SK-N-SH treated with all-trans-retinoic acid at 6 μM for 48 hours (cell line): Measurements from ENCODE around the gene ZFHX2.
A peak's percentile ranks its signal among the peaks of the same experiment; 100 is the strongest.

Source experiments
- ATAC-seq: fragments of 200-7000 bp; cut with Tn5 transposase; 3 replicates; pipeline ENCODE4 v1.9.1; 2020; ENCODE audit warnings: mild to moderate bottlenecking, moderate library complexity
- ARNTL ChIP-seq: fragments of 450-650 bp; formaldehyde crosslinking; IDR thresholded peaks from 2 replicates; pipeline ENCODE4 v1.5.0; 2020; ENCODE audit warnings: low read depth, mild to moderate bottlenecking, moderate library complexity, borderline replicate concordance
- BACH2 ChIP-seq: fragments of 250-450 bp; sonication (Bioruptor Pico); IDR thresholded peaks from 2 replicates; pipeline ENCODE4 v1.9.0; 2021; ENCODE audit warnings: mild to moderate bottlenecking, borderline replicate concordance
- CREB5 ChIP-seq: fragments of 250-450 bp; sonication (Bioruptor Pico); IDR thresholded peaks from 2 replicates; pipeline ENCODE4 v1.5.1; 2020; ENCODE audit warnings: low read depth, mild to moderate bottlenecking, moderate library complexity
- CSDC2 ChIP-seq: fragments of 250-450 bp; sonication (Bioruptor Pico); IDR thresholded peaks from 2 replicates; pipeline ENCODE4 v1.5.0; 2020; ENCODE audit warnings: mild to moderate bottlenecking, moderate library complexity
- ESRRG ChIP-seq: fragments of 250-450 bp; sonication (Bioruptor Pico); IDR thresholded peaks from 2 replicates; pipeline ENCODE4 v1.6.1; 2021; ENCODE audit warnings: mild to moderate bottlenecking
- GLIS3 ChIP-seq: fragments of 250-450 bp; sonication (Bioruptor Pico); IDR thresholded peaks from 2 replicates; pipeline ENCODE4 v1.5.0; 2020; ENCODE audit warnings: mild to moderate bottlenecking, moderate library complexity
- ISL1 ChIP-seq: fragments of 250-450 bp; sonication (Bioruptor Pico); IDR thresholded peaks from 2 replicates; pipeline ENCODE4 v2.1.2; 2022; ENCODE audit warnings: mild to moderate bottlenecking, moderate library complexity
- OSR1 ChIP-seq: fragments of 250-450 bp; sonication (Bioruptor Pico); IDR thresholded peaks from 2 replicates; pipeline ENCODE4 v1.8.0; 2022; ENCODE audit warnings: moderate library complexity, mild to moderate bottlenecking, inconsistent platforms
- POU6F1 ChIP-seq: fragments of 250-450 bp; sonication (Bioruptor Pico); IDR thresholded peaks from 2 replicates; pipeline ENCODE4 v1.8.0; 2021; ENCODE audit warnings: low read depth, mild to moderate bottlenecking, moderate library complexity, borderline replicate concordance
- PPARA ChIP-seq: fragments of 250-450 bp; sonication (Bioruptor Pico); IDR thresholded peaks from 2 replicates; pipeline ENCODE4 v1.5.0; 2020; ENCODE audit warnings: mild to moderate bottlenecking, borderline replicate concordance
- RARB ChIP-seq: fragments of 250-450 bp; sonication (Bioruptor Pico); IDR thresholded peaks from 2 replicates; pipeline ENCODE4 v1.8.0; 2021; ENCODE audit warnings: mild to moderate bottlenecking, moderate library complexity
- SNAI2 ChIP-seq: fragments of 250-450 bp; sonication (Bioruptor Pico); IDR thresholded peaks from 2 replicates; pipeline ENCODE4 v1.5.0; 2020; ENCODE audit warnings: mild to moderate bottlenecking, moderate library complexity
- TCF4 ChIP-seq: fragments of 250-450 bp; sonication (Bioruptor Pico); IDR thresholded peaks from 2 replicates; pipeline ENCODE4 v1.8.0; 2021; ENCODE audit warnings: mild to moderate bottlenecking, moderate library complexity, borderline replicate concordance
- TOX ChIP-seq: fragments of 250-450 bp; sonication (Bioruptor Pico); IDR thresholded peaks from 2 replicates; pipeline ENCODE4 v1.8.0; 2021; ENCODE audit warnings: mild to moderate bottlenecking, moderate library complexity, borderline replicate concordance
- ZC3H10 ChIP-seq: fragments of 250-450 bp; sonication (Bioruptor Pico); IDR thresholded peaks from 2 replicates; pipeline ENCODE4 v1.5.1; 2021; ENCODE audit warnings: mild to moderate bottlenecking, moderate library complexity
- ZFP3 ChIP-seq: fragments of 250-450 bp; sonication (Bioruptor Pico); IDR thresholded peaks from 2 replicates; pipeline ENCODE4 v1.5.0; 2020; ENCODE audit warnings: mild to moderate bottlenecking, moderate library complexity
- ZFP30 ChIP-seq: fragments of 450-650 bp; formaldehyde crosslinking; IDR thresholded peaks from 2 replicates; pipeline ENCODE4 v1.5.0; 2022; ENCODE audit warnings: mild to moderate bottlenecking, moderate library complexity
- ZNF565 ChIP-seq: fragments of 450-650 bp; formaldehyde crosslinking; conservative IDR thresholded peaks from 2 replicates; pipeline ENCODE4 v1.5.0; 2020; ENCODE audit warnings: low read depth, mild to moderate bottlenecking, moderate library complexity
- ZNF70 ChIP-seq: fragments of 450-650 bp; formaldehyde crosslinking; IDR thresholded peaks from 2 replicates; pipeline ENCODE4 v1.5.0; 2020; ENCODE audit warnings: mild to moderate bottlenecking, moderate library complexity
- ZNF8 ChIP-seq: fragments of 450-650 bp; formaldehyde crosslinking; IDR thresholded peaks from 2 replicates; pipeline ENCODE4 v1.5.0; 2020; ENCODE audit warnings: mild to moderate bottlenecking, moderate library complexity
- TF ChIP-seq, protein P1 (sequence below): fragments of 250-450 bp; sonication (Bioruptor Pico); IDR thresholded peaks from 2 replicates; pipeline ENCODE4 v1.8.0; 2020; ENCODE audit warnings: mild to moderate bottlenecking, moderate library complexity, borderline replicate concordance
- TF ChIP-seq, protein P2 (sequence below): fragments of 250-450 bp; sonication (Bioruptor Pico); IDR thresholded peaks from 2 replicates; pipeline ENCODE4 v1.5.1; 2021; ENCODE audit warnings: mild to moderate bottlenecking, moderate library complexity
- TF ChIP-seq, protein P3 (sequence below): fragments of 250-450 bp; sonication (Bioruptor Pico); IDR thresholded peaks from 2 replicates; pipeline ENCODE4 v1.5.0; 2020; ENCODE audit warnings: mild to moderate bottlenecking, moderate library complexity

The ZFHX2 gene

DNA sequence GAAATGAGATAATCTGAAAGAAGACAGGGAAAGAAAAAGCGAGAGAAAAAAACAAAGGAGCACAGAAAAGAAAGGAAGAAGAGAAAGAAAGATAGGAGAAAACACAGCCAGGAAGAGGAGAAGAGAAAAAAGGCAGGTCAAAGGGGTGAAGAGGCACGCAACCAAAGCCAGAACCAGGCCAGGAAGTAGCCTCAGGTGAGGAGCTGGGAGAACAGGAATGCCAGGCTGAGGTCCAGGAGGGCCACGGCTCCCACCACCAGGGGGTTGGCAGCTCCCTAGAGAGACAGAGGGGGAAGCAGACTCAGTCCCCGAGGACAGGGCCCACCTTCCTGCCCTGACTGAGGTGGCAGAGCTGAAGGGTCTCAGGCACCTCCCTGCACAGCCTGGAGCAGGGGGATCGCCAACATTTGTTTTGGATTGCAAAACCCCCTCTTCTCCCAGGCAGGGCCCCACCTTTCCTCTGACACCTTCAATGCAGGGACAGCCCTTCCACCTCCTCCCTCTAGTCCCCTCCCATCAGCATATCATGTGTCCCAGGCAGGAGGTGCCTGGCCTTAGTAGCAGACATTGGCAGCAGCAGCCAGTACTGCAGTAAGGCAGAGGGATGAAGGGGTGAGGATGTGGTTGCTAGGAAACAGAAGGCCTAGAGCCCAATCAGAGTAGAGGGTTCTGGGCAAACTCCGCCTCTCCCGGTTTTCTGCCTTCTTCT, 18.0 kb upstream of the ZFHX2 start:
- peak; percentile 25 for ATAC-seq
- TF ChIP-seq RARB: no peak
- no peak for TF ChIP-seq TCF4 (CRISPR knock-in tag)
- TF ChIP-seq TOX (CRISPR knock-in tag): no peak
- TF ChIP-seq, protein P1, sequence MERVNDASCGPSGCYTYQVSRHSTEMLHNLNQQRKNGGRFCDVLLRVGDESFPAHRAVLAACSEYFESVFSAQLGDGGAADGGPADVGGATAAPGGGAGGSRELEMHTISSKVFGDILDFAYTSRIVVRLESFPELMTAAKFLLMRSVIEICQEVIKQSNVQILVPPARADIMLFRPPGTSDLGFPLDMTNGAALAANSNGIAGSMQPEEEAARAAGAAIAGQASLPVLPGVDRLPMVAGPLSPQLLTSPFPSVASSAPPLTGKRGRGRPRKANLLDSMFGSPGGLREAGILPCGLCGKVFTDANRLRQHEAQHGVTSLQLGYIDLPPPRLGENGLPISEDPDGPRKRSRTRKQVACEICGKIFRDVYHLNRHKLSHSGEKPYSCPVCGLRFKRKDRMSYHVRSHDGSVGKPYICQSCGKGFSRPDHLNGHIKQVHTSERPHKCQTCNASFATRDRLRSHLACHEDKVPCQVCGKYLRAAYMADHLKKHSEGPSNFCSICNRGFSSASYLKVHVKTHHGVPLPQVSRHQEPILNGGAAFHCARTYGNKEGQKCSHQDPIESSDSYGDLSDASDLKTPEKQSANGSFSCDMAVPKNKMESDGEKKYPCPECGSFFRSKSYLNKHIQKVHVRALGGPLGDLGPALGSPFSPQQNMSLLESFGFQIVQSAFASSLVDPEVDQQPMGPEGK (CRISPR knock-in tag): no peak
- TF ChIP-seq CSDC2: no peak
- TF ChIP-seq ISL1 (CRISPR knock-in tag): no peak
- no peak for TF ChIP-seq ZFP30
- TF ChIP-seq BACH2 (CRISPR knock-in tag): no peak
- TF ChIP-seq ARNTL (CRISPR knock-in tag): no peak
- TF ChIP-seq ZNF8: no peak
- TF ChIP-seq, protein P2, sequence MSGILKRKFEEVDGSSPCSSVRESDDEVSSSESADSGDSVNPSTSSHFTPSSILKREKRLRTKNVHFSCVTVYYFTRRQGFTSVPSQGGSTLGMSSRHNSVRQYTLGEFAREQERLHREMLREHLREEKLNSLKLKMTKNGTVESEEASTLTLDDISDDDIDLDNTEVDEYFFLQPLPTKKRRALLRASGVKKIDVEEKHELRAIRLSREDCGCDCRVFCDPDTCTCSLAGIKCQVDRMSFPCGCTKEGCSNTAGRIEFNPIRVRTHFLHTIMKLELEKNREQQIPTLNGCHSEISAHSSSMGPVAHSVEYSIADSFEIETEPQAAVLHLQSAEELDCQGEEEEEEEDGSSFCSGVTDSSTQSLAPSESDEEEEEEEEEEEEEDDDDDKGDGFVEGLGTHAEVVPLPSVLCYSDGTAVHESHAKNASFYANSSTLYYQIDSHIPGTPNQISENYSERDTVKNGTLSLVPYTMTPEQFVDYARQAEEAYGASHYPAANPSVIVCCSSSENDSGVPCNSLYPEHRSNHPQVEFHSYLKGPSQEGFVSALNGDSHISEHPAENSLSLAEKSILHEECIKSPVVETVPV (CRISPR knock-in tag): no peak
- TF ChIP-seq GLIS3 (CRISPR knock-in tag): no peak
- TF ChIP-seq POU6F1 (CRISPR knock-in tag): no peak
- TF ChIP-seq, all 23 proteins: peak for 0

- peak; percentile 34 for ATAC-seq
These were observed 17.2 kb upstream of the ZFHX2 start for GRCh38 chr14:23568600-23569331.

GRCh38 chr14:23568021-23568599, 16.5 kb upstream of the ZFHX2 start:
- TF ChIP-seq, protein P3, sequence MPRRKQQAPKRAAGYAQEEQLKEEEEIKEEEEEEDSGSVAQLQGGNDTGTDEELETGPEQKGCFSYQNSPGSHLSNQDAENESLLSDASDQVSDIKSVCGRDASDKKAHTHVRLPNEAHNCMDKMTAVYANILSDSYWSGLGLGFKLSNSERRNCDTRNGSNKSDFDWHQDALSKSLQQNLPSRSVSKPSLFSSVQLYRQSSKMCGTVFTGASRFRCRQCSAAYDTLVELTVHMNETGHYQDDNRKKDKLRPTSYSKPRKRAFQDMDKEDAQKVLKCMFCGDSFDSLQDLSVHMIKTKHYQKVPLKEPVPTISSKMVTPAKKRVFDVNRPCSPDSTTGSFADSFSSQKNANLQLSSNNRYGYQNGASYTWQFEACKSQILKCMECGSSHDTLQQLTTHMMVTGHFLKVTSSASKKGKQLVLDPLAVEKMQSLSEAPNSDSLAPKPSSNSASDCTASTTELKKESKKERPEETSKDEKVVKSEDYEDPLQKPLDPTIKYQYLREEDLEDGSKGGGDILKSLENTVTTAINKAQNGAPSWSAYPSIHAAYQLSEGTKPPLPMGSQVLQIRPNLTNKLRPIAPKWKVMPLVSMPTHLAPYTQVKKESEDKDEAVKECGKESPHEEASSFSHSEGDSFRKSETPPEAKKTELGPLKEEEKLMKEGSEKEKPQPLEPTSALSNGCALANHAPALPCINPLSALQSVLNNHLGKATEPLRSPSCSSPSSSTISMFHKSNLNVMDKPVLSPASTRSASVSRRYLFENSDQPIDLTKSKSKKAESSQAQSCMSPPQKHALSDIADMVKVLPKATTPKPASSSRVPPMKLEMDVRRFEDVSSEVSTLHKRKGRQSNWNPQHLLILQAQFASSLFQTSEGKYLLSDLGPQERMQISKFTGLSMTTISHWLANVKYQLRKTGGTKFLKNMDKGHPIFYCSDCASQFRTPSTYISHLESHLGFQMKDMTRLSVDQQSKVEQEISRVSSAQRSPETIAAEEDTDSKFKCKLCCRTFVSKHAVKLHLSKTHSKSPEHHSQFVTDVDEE (CRISPR knock-in tag): no peak
- TF ChIP-seq TCF4 (CRISPR knock-in tag) (no peak), ZNF8 (no peak), SNAI2 (no peak), ESRRG (CRISPR knock-in tag) (no peak), ZC3H10 (CRISPR knock-in tag) (no peak), CREB5 (CRISPR knock-in tag) (no peak), ZFP3 (CRISPR knock-in tag) (no peak), PPARA (CRISPR knock-in tag) (no peak), ZNF565 (CRISPR knock-in tag) (no peak), OSR1 (CRISPR knock-in tag) (no peak)
- ATAC-seq: no peak

More at GRCh38 chr14:23568600-23569331, 17.2 kb upstream of the ZFHX2 start:
- TF ChIP-seq SNAI2: no peak
- TF ChIP-seq PPARA (CRISPR knock-in tag): no peak
- no peak for TF ChIP-seq OSR1 (CRISPR knock-in tag)
- TF ChIP-seq CSDC2: no peak
- no peak for TF ChIP-seq ZNF70
- TF ChIP-seq, protein P1 (CRISPR knock-in tag): no peak
- no peak for TF ChIP-seq GLIS3 (CRISPR knock-in tag)
- no peak for TF ChIP-seq ZNF565 (CRISPR knock-in tag)
- TF ChIP-seq BACH2 (CRISPR knock-in tag): no peak
- TF ChIP-seq ZFP30: no peak
- no peak for TF ChIP-seq RARB
